NCI-H524 (cell line): ENCODE results near the gene SENP6.
"Not testable (repeated sequence)": the region's sequence is repeated elsewhere in the genome, so short reads cannot be mapped to it uniquely, and the experiment has no call there.

ENCODE experiments used
- DNase-seq, 2 experiments: peaks; one replicate each; lab custom pipeline; 2025; lab: John Stamatoyannopoulos, UW

The SENP6 gene

GRCh38 chr6:75656479-75656878 lies 54.8 kb downstream of the SENP6 start:
- no peak for DNase-seq

DNA sequence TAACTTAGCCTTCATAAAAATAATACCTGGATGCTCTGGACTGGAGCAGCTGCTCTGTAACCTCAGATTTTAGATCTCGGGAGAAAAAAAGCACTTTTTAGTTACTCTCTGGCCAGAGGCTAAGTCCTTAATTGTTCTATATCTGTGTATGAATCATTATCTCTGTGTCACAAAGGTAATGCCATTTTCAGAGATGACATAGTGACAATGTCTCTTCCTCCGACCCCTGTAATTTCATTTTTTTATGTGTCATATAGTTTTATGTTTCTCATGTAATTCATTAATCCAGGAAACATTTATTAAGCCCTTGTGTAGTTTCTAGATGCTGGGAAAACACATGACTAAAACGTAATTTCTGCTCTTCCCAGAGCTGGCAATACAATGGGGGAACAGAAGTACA lies 55.6 kb downstream of the SENP6 start:
- DNase-seq: no peak

GRCh38 chr6:75666592-75666991 lies 64.9 kb downstream of the SENP6 start:
- no peak for DNase-seq

DNA sequence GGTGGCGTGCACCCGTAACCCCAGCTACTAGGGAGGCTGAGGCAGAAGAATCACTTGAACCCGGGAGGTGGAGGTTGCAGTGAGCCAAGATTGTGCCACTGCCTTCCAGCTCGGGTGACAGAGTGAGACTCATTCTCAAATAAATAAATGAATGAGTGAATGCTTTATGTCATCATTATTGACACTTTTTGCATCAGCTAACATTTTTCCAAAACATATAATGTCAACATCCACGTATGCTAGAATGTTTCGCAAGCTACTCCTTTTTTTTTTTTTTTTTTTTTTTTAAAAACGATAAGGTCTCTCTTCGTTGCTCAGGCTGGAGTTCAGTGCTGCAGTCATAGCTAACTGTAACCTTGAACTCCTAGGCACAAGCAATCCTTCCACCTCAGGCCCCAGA lies 72.2 kb downstream of the SENP6 start:
- DNase-seq: no peak

DNA sequence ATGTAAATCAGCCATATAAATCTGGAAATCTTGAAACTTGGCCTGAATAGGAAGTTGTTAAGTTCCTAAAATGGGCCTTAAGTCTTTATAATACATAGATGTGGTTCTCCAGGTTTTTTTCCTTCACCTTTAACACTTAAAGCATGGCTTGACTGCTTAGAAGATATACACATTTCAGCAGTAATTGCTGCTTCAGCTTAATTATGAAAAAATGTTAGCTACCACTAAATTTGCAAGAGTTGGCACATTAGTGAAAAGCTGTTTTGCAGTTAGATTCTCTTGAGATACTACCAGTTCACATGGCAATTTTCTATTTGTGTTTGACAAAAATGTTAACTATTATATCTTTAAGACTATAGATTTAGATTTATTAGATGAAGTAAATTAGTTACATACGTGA lies 74.7 kb downstream of the SENP6 start:
- no peak for DNase-seq

- not testable (repeated sequence) for DNase-seq
Observed at GRCh38 chr6:75682548-75682947, 80.9 kb downstream of the SENP6 start.

GRCh38 chr6:75683005-75683404 lies 81.3 kb downstream of the SENP6 start:
- not testable (repeated sequence) for DNase-seq

GRCh38 chr6:75687535-75687934 lies 85.9 kb downstream of the SENP6 start:
- DNase-seq: not testable (repeated sequence)

GRCh38 chr6:75687937-75688336 lies 86.3 kb downstream of the SENP6 start:
- not testable (repeated sequence) for DNase-seq

- DNase-seq: no peak
Observed at GRCh38 chr6:75689576-75689975, 87.9 kb downstream of the SENP6 start.

DNA sequence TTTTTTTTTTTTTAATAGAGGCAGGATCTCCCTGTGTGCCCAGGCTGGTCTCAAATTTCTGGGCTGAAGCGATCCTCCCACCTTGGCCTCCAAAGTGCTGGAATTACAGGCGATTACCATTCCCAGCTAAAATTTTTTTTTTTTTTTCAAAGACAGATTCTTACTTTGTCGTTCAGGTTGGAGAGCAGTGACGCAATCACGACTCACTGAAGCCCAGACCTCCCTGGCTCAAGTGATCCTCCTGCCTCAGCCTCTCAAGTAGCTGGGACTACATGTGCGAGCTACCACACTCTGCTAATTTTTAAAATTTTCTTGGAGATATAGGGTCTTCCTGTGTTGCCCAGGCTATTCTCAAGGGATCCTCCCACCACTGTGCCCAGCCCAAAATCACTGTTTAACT lies 89.3 kb downstream of the SENP6 start:
- no peak for DNase-seq

- DNase-seq: no peak
Observed at GRCh38 chr6:75693534-75693933, 91.9 kb downstream of the SENP6 start.

- DNase-seq: no peak
Observed at GRCh38 chr6:75694406-75694805, 92.7 kb downstream of the SENP6 start.

DNA sequence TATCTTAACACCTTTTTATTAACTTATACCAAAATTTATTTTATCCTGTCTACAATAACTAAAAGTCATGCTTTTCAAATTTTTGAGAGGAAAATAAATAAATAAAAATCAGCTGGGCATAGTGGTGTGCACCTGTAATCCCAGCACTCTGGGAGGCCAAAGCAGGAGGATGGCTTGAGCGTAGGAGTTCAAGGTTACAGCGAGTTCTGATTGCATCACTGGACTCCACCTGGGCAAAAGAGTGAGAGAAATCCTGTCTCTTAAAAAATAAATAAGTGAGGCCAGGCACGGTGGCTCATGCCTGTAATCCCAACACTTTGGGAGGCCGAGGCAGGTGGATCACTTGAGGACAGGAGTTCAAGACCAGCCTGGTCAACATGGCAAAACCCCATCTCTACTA lies 106.7 kb downstream of the SENP6 start:
- not testable (repeated sequence) for DNase-seq

DNA sequence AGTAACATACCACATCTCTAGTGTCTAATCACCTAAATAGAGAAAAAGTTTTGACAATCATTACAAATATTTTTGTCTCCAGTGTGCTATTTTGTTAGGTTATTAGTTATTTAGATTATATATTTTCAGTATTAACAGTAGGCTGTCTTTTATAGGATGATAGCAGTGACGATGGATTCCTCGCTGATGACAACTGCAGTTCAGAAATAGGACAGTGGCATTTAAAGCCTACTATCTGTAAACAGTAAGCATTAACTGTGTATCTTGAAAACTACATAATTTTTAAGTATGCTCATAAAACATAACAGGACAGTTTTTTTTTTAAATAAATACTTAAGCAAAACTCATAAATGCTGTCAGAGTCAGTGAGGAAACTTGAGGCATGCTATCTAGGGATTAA lies 109.5 kb downstream of the SENP6 start:
- no peak for DNase-seq

- DNase-seq: no peak
Observed at GRCh38 chr6:75719133-75719532, 117.5 kb downstream of the SENP6 start.

DNA sequence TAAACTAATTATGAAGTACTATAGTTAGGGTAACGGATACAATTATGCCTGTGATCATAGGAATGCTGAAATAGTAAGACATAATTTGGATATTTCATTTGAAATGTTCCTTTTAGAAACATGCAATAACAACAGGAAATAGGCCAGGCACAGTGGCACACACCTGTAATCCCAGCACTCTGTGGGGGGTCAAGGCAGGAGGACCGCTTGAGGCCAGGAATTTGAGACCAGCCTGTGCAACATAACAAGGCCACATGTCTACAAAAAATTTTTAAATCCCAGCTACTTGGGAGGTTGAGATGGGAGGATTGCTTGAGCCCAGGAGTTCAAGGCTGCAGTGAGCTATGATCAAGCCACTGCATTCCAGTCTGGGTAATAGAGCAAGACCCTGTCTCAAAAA lies 121.7 kb downstream of the SENP6 start:
- no peak for DNase-seq

GRCh38 chr6:75727206-75727605 lies 125.5 kb downstream of the SENP6 start:
- no peak for DNase-seq

- DNase-seq: not testable (repeated sequence)
Observed at GRCh38 chr6:75731029-75731428, 129.3 kb downstream of the SENP6 start.

GRCh38 chr6:75735491-75736186 lies 134.0 kb downstream of the SENP6 start:
- no peak for DNase-seq

DNA sequence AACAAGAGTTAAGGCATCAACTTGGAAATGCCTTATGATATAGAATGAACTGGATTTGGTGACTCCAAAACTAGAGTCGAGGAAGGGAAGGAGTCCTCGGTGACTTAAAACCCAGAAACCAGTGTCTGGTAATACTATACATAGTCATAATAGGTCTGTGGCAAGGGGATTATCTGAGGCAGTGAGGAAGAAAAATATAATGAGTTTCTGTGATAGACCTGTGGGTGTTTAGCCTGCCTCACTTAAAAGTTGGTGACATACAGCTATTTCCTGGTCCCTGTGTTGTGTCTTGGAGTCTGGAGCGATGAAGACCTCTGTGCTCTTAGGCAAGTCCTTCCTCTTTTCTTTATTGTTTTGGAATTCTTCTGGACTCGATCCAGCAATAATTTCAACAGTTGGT lies 142.3 kb downstream of the SENP6 start:
- no peak for DNase-seq

- no peak for DNase-seq
Observed at GRCh38 chr6:75745404-75745803, 143.7 kb downstream of the SENP6 start.

DNA sequence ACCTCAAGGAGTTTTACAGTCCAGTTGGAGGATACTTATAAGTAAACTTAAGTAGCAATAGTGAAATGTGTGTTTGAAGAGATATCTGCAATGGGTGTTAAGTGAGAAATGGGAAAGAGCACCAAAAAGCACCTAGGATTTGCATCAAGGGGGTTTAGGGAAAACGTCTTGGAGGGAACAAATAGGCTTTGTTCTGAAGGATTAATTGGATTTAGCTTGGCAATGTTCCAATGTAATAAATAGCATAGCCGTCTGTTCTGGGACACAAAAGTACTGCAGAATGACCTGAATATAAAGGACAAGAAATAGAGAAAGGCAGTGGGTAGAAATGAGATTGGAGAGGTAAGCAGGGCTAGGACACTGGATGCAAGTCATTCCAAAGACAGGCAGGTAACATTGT lies 144.5 kb downstream of the SENP6 start:
- peak; percentile 97 to 98 for DNase-seq
